B cell (primary cell): ENCODE measurements around the gene EBF3.

Experiments
- EZH2 ChIP-seq: IDR thresholded peaks from 2 replicates; pipeline ENCODE4 v1.6.1; 2012; ENCODE audit warnings: borderline replicate concordance, low read depth, mild to moderate bottlenecking, moderate library complexity, low read length; ENCODE audit not compliant: insufficient read depth, poor library complexity, severe bottlenecking
- TF ChIP-seq, protein P1 (sequence below): fragments of 200-600 bp; IDR thresholded peaks from one replicate; pipeline ENCODE4 v1.8.0; 2022; ENCODE audit warnings: antibody characterized with exemption, mild to moderate bottlenecking

DNA sequence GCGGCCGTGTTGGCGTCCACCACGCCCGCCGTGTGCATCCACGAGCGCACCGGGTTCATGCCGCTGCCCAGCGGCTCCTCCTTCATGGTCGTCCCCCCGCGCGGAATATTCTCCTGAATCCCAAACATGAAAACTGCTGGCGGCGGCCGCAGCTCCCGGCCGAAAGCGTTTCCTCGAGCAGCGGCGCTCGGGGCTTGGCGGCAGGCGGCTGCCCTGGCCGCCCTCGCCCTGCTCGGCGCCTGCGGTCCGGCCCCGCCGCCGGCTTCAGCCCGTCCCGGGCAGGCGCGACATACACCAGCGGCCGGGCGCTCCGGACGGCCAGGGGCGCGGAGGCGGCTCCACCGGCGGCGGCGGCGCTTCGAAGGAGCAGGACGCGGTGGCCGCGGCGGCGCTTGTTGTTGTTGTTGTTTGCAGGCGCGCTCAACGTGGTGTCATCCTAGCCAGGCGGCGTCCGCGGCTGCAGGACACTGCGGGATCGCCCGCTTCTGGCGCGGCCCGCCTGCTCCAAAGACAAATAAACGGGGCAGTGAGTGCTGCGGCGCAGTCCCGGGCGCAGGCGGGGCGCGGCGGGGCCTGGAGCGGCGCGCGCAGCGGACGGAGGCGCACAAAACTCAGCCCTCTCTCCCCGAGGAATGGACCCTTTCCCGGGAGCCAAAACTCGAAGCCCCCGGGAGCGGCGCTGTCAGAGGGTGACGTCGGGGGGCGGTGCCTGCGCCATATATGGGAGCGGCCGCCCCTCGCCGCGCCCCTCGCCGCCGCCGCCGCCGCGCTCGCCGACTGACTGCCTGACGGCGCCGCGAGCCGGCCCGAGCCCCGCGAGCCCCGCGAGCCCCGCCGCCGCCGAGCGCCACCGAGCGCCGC is at the start of gene EBF3:
- TF ChIP-seq, protein P1, sequence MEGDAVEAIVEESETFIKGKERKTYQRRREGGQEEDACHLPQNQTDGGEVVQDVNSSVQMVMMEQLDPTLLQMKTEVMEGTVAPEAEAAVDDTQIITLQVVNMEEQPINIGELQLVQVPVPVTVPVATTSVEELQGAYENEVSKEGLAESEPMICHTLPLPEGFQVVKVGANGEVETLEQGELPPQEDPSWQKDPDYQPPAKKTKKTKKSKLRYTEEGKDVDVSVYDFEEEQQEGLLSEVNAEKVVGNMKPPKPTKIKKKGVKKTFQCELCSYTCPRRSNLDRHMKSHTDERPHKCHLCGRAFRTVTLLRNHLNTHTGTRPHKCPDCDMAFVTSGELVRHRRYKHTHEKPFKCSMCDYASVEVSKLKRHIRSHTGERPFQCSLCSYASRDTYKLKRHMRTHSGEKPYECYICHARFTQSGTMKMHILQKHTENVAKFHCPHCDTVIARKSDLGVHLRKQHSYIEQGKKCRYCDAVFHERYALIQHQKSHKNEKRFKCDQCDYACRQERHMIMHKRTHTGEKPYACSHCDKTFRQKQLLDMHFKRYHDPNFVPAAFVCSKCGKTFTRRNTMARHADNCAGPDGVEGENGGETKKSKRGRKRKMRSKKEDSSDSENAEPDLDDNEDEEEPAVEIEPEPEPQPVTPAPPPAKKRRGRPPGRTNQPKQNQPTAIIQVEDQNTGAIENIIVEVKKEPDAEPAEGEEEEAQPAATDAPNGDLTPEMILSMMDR, result no peak
- TF ChIP-seq EZH2, result no peak
